HG03159 (cell line): Measurements from ENCODE around the gene PCLO.

ENCODE experiments used
- ATAC-seq: cut with Tn5 transposase; IDR thresholded peaks from one replicate; pipeline ENCODE4 v1.9.1; 2021; ENCODE audit warnings: mild to moderate bottlenecking, moderate library complexity; ENCODE audit not compliant: unreplicated experiment

Gene PCLO, protein sequence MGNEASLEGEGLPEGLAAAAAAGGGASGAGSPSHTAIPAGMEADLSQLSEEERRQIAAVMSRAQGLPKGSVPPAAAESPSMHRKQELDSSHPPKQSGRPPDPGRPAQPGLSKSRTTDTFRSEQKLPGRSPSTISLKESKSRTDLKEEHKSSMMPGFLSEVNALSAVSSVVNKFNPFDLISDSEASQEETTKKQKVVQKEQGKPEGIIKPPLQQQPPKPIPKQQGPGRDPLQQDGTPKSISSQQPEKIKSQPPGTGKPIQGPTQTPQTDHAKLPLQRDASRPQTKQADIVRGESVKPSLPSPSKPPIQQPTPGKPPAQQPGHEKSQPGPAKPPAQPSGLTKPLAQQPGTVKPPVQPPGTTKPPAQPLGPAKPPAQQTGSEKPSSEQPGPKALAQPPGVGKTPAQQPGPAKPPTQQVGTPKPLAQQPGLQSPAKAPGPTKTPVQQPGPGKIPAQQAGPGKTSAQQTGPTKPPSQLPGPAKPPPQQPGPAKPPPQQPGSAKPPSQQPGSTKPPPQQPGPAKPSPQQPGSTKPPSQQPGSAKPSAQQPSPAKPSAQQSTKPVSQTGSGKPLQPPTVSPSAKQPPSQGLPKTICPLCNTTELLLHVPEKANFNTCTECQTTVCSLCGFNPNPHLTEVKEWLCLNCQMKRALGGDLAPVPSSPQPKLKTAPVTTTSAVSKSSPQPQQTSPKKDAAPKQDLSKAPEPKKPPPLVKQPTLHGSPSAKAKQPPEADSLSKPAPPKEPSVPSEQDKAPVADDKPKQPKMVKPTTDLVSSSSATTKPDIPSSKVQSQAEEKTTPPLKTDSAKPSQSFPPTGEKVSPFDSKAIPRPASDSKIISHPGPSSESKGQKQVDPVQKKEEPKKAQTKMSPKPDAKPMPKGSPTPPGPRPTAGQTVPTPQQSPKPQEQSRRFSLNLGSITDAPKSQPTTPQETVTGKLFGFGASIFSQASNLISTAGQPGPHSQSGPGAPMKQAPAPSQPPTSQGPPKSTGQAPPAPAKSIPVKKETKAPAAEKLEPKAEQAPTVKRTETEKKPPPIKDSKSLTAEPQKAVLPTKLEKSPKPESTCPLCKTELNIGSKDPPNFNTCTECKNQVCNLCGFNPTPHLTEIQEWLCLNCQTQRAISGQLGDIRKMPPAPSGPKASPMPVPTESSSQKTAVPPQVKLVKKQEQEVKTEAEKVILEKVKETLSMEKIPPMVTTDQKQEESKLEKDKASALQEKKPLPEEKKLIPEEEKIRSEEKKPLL (N-terminal part only)

DNA sequence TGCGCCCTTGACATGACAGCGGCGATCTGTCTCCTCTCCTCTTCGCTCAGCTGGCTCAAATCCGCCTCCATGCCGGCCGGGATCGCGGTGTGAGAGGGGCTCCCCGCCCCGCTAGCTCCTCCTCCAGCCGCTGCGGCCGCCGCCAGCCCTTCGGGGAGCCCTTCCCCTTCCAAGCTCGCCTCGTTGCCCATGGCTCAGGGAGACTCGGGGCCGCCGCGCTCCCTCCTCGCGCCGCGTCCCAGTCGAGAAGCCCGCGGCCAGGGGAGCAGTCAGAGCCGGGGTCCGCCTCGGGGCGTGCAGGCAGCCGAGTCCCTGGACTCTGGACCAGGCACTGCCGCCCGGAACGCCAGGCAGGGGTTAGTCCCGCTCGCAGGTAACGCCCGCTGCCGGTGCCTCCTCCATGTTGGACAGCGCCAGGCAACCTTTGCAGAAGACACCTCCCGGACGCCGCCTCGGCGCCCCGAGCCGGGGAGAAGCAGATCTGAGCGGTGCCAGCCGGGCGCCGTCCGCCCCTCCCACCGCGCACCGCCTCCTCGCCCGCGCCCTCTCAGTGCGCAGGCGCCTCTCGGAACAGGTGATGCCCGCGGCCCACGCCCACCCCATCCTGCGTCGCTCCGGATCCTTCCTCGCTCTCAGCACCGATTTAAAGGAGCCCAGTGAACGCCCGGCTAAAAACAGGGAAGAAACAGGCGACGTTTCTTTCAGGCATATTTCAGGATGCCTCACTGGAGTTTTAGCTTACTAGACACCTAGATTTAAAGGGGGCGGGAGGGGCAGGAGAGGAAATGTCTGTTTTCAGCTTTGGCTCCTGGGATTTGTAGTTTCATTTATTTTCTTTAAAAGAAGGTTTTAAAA, at the start of gene PCLO:
Gene PCLO, minus strand, starts transcription at position 483 of the 855 bp plus-strand sequence. Its CDS starts 292 bp downstream, at position 191.
- ATAC-seq: peak; percentile 95

DNA sequence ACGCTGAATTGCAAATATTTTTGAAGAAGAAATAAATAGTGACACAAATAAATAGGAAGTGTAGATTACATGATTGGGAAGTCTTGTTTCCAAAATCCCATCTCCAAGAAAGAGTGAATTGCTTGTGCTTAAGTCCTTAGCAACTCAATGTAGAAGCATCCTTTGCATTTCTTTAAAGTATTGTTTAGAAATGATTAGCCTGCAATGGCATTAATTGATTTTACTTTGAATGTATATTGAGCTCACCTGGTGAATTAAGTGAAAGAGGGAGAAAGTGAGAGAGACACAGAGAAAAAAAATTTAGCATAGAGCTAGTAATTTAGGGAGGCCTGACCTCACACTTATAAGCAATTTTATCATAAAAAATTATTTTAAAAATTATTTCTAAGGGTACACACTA, 49.0 kb upstream of the PCLO start:
- no peak for ATAC-seq

DNA sequence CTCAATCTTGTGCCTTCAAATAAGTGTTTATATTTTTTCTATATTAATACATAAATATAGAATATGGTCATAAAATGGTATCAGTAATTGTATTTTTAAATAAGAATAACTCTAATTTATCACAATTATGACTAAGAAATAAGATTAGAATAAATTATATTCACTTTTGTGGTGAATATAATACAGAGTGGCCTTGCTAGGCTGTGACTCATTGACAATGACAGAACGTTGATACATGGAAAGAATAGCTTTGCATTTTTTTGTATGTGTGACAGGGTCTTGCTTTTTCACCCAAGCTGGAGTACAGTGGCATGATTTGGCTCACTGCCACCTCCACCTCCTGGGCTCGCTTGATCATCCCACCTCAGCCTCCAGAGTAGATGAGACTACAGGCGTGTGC, 47.8 kb upstream of the PCLO start:
- no peak for ATAC-seq

DNA sequence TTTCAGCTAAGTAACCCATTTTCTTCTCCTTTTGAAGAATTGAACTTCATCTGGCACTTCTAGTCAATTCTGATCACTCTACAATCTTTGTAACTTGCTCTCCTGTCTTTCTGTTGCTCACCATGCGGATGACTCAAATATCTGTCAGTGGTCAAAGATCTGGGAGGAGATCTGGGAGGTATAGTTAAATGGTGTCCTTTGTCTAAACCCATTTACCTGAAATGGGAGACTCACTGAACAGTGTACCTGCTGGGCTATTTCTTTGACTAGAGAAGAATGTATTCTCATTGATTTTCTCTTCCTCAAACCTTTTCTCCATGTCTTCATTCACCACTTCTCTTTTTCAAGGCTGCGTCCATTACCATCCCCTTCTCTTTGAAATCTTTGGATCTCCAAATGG, 42.0 kb upstream of the PCLO start:
- ATAC-seq: no peak

DNA sequence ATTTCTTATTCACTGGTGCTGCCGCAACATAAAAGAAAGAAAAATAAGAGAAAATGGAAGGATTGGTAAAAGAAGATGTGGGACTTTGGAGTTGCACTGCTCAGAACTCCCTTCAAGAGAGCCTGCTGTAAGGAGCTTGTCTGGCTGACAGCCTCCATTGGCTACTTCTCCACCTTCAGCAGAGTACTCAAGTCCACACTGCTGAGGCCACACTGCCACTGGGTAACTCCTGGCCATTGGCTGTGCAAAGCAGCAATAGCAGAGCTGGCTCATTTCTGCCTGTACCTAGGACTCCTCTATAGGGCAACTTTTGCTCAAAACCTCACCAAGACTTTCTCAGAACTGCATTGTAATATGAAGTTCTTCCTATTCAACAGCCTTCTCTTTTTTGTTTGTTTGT, 38.7 kb upstream of the PCLO start:
- no peak for ATAC-seq

DNA sequence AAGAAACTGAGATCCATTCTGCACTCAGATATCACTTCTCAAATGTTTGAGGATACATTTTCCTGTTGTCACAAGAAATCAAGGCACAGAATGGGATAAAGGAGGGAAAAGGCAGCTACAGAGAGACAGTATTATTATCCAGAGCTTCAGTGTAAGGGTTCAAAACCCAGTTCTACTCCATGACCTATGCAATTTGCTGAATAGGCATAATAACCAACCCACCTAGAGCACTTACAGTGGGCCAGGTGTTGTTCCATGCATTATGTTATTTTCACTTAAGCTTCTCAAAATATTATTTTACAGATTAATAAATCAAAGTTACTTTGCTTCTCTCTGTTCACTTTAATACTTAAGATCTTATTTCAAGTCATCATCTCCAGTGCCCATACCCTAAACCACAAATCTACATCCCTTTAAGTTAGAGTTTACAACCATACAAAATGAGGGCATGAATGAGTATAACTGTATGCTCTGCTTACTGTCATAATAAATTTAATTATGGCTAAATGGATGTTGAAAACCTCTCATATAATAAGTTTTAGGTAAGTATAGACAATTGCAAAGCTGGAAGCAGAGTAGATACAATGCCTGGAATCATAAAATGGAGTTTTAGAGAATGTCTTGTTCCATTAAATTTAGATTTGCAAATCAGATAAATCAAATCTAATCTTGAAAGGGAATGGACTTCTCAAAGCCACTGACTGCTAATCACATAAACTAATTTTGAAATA, 28.1 kb upstream of the PCLO start:
- ATAC-seq: no peak

DNA sequence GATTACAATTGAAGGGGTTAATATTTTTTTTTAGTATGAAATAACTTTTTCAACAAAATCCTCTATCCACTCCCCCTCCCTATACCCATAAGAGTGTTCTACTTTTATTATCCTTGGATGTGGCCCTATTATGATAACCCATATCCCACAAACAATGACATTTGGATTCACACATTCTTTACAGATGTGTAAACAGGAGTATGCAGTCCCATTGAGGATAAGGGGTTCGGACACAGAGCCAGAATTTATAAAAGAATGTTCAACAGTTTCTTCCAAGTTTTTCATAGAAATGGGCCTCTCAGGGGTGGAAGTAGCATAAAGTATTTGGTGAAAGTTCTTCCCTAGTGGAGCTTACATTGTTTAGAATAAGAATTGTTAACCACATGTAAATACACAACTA, 16.1 kb upstream of the PCLO start:
- ATAC-seq: no peak

DNA sequence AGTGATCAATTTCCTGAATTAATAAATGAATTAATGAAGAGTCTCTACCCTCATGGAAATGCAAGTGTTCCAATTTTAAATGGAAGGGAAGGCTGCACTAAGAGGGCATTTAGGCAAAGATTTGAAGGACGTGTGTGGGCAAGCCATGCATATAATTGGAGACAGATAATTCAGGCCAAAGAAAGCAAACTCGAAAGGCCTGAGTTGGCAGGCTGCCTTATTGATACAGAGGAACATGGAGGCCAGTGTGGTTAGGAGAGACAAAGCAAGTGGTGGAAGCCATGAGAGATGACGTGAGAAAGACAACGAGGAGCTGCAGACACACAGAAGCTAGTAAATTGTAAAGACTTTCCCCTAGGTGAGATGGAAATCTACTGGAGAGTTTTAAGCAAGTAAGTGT, 15.4 kb upstream of the PCLO start:
- no peak for ATAC-seq

DNA sequence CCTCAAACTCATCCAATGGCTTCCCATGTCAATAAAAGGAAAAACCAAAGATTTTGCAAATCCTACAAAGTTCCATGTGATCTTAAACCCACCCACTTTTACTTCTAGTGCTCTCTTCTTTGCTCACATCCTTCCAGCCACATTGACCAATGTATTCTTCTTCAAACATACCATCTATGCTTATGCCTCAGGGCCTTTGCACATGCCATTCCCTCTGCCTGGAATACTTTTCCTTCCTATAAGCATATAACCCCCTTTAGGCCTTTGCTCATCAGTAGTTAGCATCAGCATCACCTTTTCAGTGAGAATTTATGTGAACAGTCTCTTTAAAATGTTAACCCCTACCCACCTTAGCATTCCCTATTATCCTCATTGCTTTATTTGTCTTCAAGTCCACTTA, 11.0 kb upstream of the PCLO start:
- ATAC-seq: no peak

DNA sequence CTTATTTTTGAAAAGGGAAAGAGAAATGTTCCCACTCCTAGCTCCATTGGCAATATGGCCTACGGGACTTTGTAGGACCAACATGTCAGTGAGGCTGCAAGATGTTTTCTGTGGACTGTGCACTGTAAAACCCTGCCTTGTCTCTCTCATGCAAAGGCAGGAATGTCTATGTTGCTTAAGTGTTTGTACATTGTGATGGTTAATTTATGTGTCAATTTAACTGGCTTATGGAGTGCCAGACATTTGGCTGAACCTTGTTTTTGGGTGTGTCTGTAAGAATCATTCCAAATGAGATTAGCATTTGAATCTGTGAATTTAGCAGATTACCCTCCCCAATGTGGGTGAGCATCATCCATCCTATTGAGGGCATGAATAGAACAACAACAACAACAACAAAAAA, 4.1 kb upstream of the PCLO start:
- ATAC-seq: no peak

DNA sequence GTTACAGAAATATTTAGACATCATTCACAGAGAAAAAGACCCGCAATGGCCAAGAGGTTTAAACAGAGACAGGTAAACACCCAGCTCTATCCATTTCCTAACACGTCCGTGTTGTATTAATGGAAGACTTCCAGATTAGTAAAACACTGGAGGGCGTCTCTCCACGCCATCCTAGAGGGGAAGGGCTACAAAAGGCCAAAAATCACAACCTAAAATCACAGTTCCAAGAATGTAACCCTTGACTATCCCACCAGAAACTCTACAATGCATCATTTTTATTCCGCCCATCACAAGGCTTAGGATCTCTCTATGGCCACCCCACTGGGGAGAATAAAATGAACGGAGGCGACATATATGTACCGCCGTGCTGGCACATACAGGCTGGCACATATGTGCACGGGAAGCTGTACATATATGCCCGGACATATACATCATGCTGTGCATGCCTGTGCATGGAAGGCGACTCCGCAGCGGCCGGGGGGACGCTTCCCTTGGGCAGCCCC, 734 bp downstream of the PCLO start:
- ATAC-seq: no peak

DNA sequence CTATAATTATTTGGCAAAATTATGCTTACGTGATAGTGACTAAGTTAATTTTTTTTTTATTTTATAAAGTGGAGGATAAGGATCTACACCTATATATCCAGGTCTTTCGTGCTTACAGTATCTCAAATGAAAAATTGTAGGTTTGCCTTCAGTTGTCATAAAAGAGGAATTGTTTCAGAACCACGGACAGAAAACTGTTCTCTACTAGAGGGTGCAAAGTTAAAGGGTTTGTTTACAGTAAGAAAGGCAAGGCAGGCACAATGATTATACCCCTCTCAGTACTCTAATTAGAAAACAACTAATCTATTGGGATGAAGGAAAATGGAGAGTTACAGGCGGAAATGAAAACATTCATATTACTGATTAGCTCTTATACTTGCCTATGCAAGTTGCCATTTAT, 1.5 kb downstream of the PCLO start:
- ATAC-seq: no peak

DNA sequence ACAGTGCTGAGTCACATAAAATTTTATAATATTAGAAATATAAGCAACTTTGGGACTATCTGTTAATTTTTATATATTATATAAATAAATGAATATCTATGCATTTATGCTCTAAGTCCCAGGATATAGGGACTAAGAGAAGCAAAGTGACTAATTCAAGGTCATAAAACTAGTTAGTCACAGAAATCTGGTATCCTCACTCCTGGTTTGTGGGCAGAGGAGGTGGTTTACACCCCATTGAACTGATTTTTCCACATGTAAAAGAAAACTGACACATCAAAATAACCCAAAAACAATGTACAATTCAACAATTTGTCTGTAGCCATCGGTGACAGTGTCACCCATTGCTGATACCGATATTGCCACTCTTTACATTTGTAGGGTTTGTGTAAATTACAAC, 3.0 kb downstream of the PCLO start:
- ATAC-seq: no peak

DNA sequence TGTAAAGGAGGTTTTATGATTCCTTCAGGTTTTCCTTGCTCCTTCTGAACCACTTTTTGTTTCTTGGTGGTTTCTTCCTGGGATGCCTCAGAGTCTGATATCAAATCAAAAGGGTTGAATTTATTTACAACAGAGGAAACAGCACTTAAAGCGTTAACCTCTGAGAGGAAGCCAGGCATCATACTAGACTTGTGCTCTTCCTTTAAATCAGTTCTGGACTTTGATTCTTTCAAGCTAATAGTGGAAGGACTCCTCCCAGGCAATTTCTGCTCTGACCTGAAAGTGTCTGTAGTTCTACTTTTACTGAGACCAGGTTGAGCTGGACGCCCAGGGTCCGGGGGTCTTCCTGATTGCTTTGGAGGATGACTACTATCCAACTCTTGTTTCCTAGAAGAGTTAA, 6.7 kb downstream of the PCLO start:
- ATAC-seq: no peak

DNA sequence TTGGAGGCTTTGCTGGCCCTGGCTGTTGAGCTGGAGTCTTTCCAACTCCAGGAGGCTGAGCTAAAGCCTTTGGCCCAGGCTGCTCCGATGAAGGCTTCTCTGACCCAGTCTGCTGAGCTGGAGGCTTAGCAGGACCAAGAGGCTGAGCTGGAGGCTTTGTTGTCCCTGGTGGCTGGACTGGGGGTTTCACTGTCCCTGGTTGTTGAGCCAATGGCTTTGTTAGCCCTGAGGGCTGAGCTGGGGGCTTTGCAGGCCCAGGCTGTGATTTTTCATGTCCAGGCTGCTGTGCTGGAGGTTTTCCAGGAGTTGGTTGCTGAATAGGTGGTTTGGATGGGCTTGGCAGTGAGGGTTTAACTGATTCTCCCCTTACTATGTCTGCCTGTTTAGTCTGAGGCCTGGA, 7.3 kb downstream of the PCLO start:
- no peak for ATAC-seq

DNA sequence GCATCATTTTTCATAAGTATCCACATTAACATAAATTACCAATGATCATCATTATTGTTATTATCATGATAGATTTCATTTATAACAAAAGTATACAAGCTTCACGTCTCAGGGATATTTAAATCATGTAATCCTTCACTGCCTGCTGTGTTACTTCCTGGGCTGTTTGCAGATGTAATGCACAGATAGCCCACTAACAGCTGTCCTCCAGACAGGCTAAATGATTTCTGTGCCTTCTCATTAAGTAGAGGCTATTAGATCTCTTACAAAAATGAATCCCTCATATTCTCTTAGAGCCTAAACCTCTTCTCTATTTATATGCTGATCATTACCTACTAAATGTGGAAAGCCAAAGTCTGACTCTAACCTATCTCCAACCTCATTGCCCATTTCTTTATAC, 9.3 kb downstream of the PCLO start:
- no peak for ATAC-seq

DNA sequence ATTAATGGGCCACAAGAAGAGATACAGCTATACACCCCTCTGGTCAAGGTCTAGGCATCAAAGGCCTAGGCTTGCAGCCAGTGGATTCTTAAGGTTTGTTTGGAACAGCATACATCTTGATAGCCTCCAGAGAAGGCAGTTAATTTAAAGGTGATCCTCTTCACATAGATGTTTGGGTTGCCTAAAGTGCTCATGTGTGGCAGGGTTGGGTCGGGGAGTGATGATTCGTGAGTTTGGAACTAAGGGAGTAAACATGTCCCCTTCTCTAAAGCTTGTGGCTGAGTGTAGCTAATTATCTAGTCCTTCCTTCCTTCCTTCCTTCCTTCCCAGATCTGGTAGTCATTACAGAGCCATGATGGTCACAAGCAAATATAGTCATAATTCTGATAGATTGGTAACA, 12.4 kb downstream of the PCLO start:
- ATAC-seq: no peak

DNA sequence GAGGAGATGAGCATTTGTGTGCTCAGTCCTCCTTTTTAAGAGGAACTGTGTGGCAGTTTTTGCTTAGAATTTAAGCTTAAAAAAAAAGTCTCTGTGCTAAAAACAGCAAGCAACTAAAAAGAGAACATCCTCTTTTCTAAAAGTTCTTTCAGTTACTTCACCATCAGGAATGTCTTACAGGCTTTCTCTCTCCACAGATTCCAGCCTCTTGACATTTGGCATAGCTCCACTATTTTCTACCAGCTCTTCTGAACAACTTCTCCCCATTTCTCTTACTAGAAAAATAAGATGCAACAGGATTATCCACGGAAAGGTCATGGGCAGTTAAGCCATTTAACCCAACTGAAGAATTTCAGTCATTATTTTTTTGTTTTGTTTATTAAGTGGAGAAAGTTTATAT, 13.2 kb downstream of the PCLO start:
- no peak for ATAC-seq

DNA sequence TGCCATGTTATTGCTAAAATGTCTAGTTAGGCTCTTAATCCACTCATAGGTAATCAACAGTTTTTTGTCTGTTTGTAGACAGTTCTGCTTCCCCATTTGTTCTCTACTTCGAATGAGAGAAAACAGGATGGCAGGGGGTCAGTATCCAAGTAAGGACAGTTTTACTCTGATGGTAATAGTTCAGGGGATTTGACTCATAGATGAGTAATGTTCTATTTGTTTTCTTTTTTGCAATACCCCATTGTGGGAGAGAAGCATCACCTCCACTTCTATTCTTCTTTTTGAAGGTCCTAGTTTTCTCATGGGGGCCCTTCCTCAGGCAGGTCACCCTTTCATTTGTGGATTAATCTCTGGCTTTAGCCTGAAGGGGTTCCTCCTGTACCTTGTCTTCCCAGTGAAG, 13.9 kb downstream of the PCLO start:
- ATAC-seq: no peak

DNA sequence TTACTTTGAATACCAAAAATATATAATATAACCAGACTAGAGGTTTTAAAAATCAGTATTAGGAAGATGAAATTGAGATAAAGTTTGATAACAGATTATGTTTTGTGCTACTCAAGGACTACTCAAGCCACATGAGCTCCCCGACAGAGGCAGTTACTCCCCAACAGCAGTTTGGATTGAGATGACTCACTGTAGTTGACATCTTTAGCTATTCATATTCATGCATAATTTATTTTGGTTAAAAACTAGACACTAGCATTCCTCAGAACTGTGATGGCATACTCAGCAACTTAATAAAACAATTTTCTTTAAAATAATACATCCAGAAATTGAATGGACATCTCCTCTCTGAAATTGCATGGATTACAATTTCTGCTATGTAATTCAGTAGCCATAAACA, 19.6 kb downstream of the PCLO start:
- no peak for ATAC-seq
